Right cardiac atrium (tissue), 5 donors: ENCODE results near the gene SLC66A3. TPM values are rescaled to one million over a fixed set of nuclear protein-coding genes. Genes with fewer than 3 reads are reported as not detected.

Experiments
- ATAC-seq, 2 donors: fragments of 200-7000 bp; cut with Tn5 transposase; one replicate each; pipeline versions ENCODE4 v1.8.0 to v1.9.1; 2020; ENCODE audit warnings: moderate library complexity in 2 of 2, mild to moderate bottlenecking in 1 of 2
- DNase-seq, 3 donors: peaks; one replicate each; pipeline ENCODE4 v3.0.0-alpha.2; 2020
- H3K27ac ChIP-seq: one replicate; pipeline ENCODE4 v1.5.1; 2013; ENCODE audit warnings: mild to moderate bottlenecking, low read length, control low read depth, moderate library complexity
- H3K27me3 ChIP-seq: one replicate; pipeline ENCODE4 v1.6.1; 2013; ENCODE audit not compliant: control insufficient read depth, insufficient read depth
- H3K4me1 ChIP-seq: one replicate; pipeline ENCODE4 v1.6.1; 2013; ENCODE audit warnings: low read length; ENCODE audit not compliant: control insufficient read depth, insufficient read depth
- H3K4me3 ChIP-seq: one replicate; pipeline ENCODE4 v1.5.1; 2013; ENCODE audit warnings: low read length, control low read depth
- H3K9me3 ChIP-seq: one replicate; pipeline ENCODE4 v1.6.1; 2013; ENCODE audit warnings: low read length; ENCODE audit not compliant: control insufficient read depth
- WGBS: extraction: QIAGEN DNeasy Blood & Tissue Kit; methylation state at CpG from one replicate; pipeline ENCODE4 v1.1.7; 2013; 5-methylcytosine and 5-hydroxymethylcytosine counted together
- intact Hi-C, 4 donors: fragments of 100-400 bp; cut with DNase I; formaldehyde crosslinking; loops; one replicate each; pipeline versions ENCODE4 v1.11.0 to v1.14.0; 2022 to 2023
- polyA plus RNA-seq: library from polyadenylated mRNA; stranded (reverse); fragments of 200-250 nt; gene quantifications from one replicate; pipeline ENCODE4 v1.2.3, GENCODE V29; 2013
- total RNA-seq, 4 donors: library from RNA; stranded (reverse); fragmentation: NEBNext Ultra II Directional; extraction: Animal tissue kit (Norgen Biotek cat#: 25700); gene quantifications; one replicate each; pipeline ENCODE4 v1.2.1, GENCODE V29; 2021
- donor health status: healthy with polysubstance abuse.
- donor health status: DM: no; HTN: yes; CAD: no.
- donor health status: DM: no; HTN: no; CAD: no.
- donor health status: DM: no; HTN: yes; CAD: no; lungs with severe emphysema.
- donor health status: DM: yes; HTN: yes; CAD: no.

The SLC66A3 gene
- total and polyA plus RNA-seq, 5 donors, result 10.2 to 14.6 (median 12.6) TPM

DNA sequence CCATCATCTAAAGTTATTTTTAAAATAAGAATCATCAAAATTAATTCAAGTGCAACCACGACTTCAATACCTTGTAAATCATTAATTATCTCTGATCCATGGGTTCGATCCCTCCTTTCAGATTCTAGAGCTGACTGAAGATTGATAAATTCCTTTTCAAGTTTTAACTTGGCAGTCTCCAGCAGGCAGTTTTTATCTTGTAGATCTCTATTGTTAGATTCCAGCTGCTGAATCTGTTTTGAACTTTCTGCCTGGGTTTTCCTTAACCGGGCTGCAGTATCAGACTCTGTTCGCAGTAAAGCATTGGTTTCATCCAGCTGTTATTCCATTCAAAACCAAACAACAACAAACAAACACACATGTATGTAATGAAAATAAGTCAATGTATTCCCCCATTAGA, 59.5 kb downstream of the SLC66A3 start:
- Histone ChIP-seq H3K9me3 (no peaks in the 10 kb centered on the region), H3K4me1 (no peaks in the 10 kb centered on the region), H3K27me3 (no peaks in the 10 kb centered on the region), H3K27ac (no peak overlapping the region), H3K4me3 (no peak overlapping the region)
- no peak for DNase-seq
- intact Hi-C loops, result no loop called here
- WGBS, result 72% methylated on average over 4 of the region's 4 CpGs
- no peak for ATAC-seq

DNA sequence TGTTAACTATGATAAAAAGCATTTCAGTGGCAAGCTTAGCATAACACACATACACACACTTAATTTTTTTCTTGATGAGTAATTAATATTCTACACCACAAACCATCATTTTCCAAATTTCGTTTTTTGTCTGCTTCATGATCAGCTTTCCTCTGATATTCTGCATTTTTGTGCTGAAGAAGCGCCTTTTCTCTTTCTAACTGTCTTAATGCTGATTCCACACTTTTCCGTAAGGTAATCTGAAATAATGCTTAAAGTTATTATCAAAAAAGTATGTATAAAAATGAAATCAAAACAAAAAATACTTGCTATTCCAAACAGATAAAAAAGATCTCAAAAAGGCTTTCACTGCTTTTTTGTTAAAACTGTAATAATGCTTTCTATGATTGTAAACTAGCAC, 60.1 kb downstream of the SLC66A3 start:
- 95% methylated on average over 3 of the region's 3 CpGs for WGBS
- no peak for DNase-seq
- Histone ChIP-seq H3K4me3 (no peak overlapping the region), H3K27ac (no peak overlapping the region), H3K4me1 (no peaks in the 10 kb centered on the region), H3K9me3 (no peaks in the 10 kb centered on the region), H3K27me3 (no peaks in the 10 kb centered on the region)
- no peak for ATAC-seq
- intact Hi-C loops, result no loop called here

DNA sequence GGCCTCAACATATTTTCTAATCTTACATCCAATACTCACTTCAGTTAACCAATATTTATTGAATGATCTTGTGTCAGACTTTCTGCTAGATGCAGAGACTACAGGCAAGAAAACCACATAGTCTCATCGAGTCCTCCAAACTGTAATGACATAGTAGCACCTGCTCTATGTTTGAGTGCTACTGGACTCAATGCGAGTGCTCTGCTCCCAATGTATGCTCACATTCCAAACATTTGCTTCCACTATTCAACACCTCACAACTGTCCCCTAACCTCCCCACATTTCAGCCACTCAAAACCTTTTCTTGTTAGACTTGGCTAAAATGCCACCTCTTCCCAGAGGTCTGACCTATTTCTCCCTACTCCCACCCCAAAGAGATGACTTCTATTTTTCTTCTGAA, 65.2 kb downstream of the SLC66A3 start:
- Histone ChIP-seq H3K4me3 (no peak overlapping the region), H3K4me1 (no peaks in the 10 kb centered on the region), H3K27me3 (no peaks in the 10 kb centered on the region), H3K9me3 (no peaks in the 10 kb centered on the region), H3K27ac (no peak overlapping the region)
- ATAC-seq (no peak), DNase-seq (no peak)
- WGBS, result 97% methylated on average over 2 of the region's 2 CpGs
- intact Hi-C loops, result no loop called here

DNA sequence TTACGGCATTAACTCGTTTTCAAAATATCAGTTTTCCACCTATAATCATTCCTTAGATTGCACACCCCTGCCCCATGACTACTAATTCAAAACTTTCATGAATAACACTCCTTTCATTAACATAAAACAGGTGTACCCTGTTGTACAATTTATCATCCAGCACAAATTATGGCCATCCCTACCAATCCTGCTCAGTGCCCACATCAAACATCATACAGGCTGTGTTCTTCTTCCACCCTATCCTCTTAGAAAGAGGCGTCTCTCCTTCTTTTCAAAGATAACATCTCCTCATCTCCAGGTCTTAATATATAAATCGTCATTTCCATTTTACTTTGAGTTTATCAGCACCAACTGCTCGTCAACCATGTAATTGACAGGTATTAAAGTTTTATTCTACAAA, 67.6 kb downstream of the SLC66A3 start:
- intact Hi-C loops, result no loop called here
- no peak overlapping the region for H3K27ac ChIP-seq
- ATAC-seq (no peak), DNase-seq (no peak)
- H3K4me1 ChIP-seq, result no peaks in the 10 kb centered on the region
- no peaks in the 10 kb centered on the region for H3K9me3 ChIP-seq
- 91% methylated on average over 5 of the region's 5 CpGs for WGBS
- no peaks in the 10 kb centered on the region for H3K27me3 ChIP-seq
- H3K4me3 ChIP-seq, result no peak overlapping the region

DNA sequence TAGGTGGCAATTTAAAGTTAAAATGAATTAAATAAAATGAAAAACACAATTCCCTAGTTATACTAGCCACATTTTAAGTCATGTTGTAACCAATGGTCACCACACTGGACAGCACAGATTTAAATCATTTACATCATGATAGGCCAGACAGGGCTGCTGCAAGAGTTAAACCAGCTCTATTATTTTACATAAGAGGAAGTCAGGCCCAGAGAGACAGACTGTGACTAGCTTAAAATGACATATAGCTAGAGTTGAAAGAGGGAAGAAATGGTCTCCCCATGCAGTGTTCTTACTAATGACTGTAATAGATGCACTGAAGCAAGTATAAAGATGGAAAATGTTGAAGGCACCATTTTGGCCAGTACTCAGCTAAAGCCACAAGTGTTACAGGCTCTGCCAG, 69.6 kb downstream of the SLC66A3 start:
- DNase-seq (no peak), ATAC-seq (no peak)
- intact Hi-C loops, result no loop called here
- H3K4me1 ChIP-seq, result no peaks in the 10 kb centered on the region
- H3K27ac ChIP-seq, result no peak overlapping the region
- no peaks in the 10 kb centered on the region for H3K9me3 ChIP-seq
- no peaks in the 10 kb centered on the region for H3K27me3 ChIP-seq
- no peak overlapping the region for H3K4me3 ChIP-seq

DNA sequence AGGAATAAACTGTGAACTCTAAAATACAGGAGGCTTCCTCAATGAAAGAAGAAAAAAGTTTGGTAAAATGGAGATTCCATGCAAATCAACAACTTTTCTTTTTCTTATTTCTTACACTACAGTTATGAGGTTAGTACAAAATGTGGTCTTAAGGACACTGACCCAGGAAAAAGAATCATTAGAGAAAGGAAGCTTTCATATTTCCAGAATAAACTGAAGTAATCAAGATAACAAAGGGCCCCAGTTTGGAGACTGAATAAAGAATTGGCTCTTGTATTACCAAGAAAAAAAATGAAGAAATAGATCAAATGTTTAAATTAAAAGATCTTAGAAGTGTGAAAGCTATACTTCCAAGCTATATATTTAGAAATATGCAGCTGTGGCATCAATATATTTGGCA, 72.3 kb downstream of the SLC66A3 start:
- DNase-seq, result no peak
- no peak overlapping the region for H3K4me3 ChIP-seq
- intact Hi-C loops, result no loop called here
- H3K27ac ChIP-seq, result no peak overlapping the region
- no peaks in the 10 kb centered on the region for H3K27me3 ChIP-seq
- H3K4me1 ChIP-seq, result no peaks in the 10 kb centered on the region
- ATAC-seq, result no peak
- no peaks in the 10 kb centered on the region for H3K9me3 ChIP-seq

Other genes starting within 250 kb of the SLC66A3 start
- under 1 TPM; 0.45 to 0.76 (median 0.58) TPM for gene KCNF1, start 243.5 kb upstream of the SLC66A3 start, total RNA-seq
- 0.52 TPM for gene KCNF1, start 243.5 kb upstream of the SLC66A3 start, polyA plus RNA-seq
- gene ROCK2, start 189.2 kb downstream of the SLC66A3 start, total RNA-seq, result 10 to 100 TPM; 40.2 to 60.7 (median 40.9) TPM
- 10.0 TPM for gene ROCK2, start 189.2 kb downstream of the SLC66A3 start, polyA plus RNA-seq